Uterus (tissue), 2 donors: ENCODE results near the gene ANKRD13C.
"Not testable (repeated sequence)": the region's sequence is repeated elsewhere in the genome, so short reads cannot be mapped to it uniquely, and the experiment has no call there.

Experiments used
- POLR2A ChIP-seq, 2 donors: fragments of 450-650 bp; IDR thresholded peaks; one replicate each; pipeline ENCODE4 v1.6.1; 2016; ENCODE audit warnings: antibody characterized with exemption in 2 of 2, mild to moderate bottlenecking in 1 of 2, moderate library complexity in 1 of 2
- TF ChIP-seq, protein P1 (sequence below), 4 experiments: fragments of 200-600 bp in 2 of 4; fragments of 450-650 bp in 2 of 4; sonication (generic) in 2 of 4; IDR thresholded peaks; one replicate each; pipeline ENCODE4 v1.5.1; 2016 to 2019; ENCODE audit warnings: antibody characterized with exemption in 4 of 4, mild to moderate bottlenecking in 2 of 4, moderate library complexity in 1 of 4

DNA sequence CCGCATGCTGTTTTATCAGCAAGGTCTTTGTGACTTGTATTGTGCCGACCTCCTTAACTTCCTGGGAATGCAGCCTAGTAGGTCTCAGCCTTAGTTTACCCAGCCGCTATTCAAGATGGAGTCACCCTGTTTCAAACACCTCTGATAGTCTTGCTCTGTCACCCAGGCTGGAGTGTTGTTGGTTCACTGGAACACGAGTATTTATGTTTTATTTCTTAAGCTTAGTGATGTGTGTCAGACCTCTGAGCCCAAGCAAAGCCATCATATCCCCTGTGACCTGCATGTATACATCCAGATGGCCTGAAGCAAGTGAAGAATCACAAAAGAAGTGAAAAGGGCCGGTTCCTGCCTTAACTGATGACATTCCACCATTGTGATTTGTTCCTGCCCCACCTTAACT lies 12.9 kb upstream of the ANKRD13C start:
- TF ChIP-seq POLR2A (IDR thresholded peaks at IDR 0.05), result not testable (repeated sequence)
- TF ChIP-seq, protein P1, sequence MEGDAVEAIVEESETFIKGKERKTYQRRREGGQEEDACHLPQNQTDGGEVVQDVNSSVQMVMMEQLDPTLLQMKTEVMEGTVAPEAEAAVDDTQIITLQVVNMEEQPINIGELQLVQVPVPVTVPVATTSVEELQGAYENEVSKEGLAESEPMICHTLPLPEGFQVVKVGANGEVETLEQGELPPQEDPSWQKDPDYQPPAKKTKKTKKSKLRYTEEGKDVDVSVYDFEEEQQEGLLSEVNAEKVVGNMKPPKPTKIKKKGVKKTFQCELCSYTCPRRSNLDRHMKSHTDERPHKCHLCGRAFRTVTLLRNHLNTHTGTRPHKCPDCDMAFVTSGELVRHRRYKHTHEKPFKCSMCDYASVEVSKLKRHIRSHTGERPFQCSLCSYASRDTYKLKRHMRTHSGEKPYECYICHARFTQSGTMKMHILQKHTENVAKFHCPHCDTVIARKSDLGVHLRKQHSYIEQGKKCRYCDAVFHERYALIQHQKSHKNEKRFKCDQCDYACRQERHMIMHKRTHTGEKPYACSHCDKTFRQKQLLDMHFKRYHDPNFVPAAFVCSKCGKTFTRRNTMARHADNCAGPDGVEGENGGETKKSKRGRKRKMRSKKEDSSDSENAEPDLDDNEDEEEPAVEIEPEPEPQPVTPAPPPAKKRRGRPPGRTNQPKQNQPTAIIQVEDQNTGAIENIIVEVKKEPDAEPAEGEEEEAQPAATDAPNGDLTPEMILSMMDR (IDR thresholded peaks at IDR 0.05), result not testable (repeated sequence)
